Mesendoderm (in vitro differentiated cells): ENCODE results near the gene KCTD15.

Experiments used
- DNase-seq: peaks from one replicate; pipeline ENCODE4 v3.0.0; 2013
- H2AK5ac ChIP-seq: 2 replicates; pipeline ENCODE4 v1.6.1; 2013; ENCODE audit warnings: low read length, inconsistent platforms
- H2BK120ac ChIP-seq: 2 replicates; pipeline ENCODE4 v1.6.1; 2013; ENCODE audit warnings: low read depth, mild to moderate bottlenecking, low read length, moderate library complexity, mixed read lengths
- H2BK15ac ChIP-seq: replicated peaks from 2 replicates; pipeline ENCODE4 v1.6.1; 2013; ENCODE audit warnings: low read depth, mild to moderate bottlenecking, moderate library complexity
- H2BK5ac ChIP-seq: 2 replicates; pipeline ENCODE4 v1.6.1; 2013; ENCODE audit warnings: low read length, inconsistent platforms
- H3K18ac ChIP-seq: 2 replicates; pipeline ENCODE4 v1.6.1; 2013; ENCODE audit warnings: mild to moderate bottlenecking, low read length, mixed read lengths
- H3K23ac ChIP-seq: one replicate; pipeline ENCODE4 v1.6.1; 2013; ENCODE audit warnings: low read length
- H3K27ac ChIP-seq: 2 replicates; pipeline ENCODE4 v1.5.1; 2013; ENCODE audit warnings: low read depth, mild to moderate bottlenecking, inconsistent platforms, low read length, moderate library complexity
- H3K27me3 ChIP-seq: 2 replicates; pipeline ENCODE4 v1.6.1; 2013; ENCODE audit warnings: low read length, control low read depth, mild to moderate bottlenecking, inconsistent platforms; ENCODE audit not compliant: insufficient read depth, poor library complexity
- H3K36me3 ChIP-seq: 2 replicates; pipeline ENCODE4 v1.6.1; 2013; ENCODE audit warnings: low read length, inconsistent platforms; ENCODE audit not compliant: control insufficient read depth, insufficient read depth
- H3K4ac ChIP-seq: one replicate; pipeline ENCODE4 v1.6.1; 2013; ENCODE audit warnings: low read depth, mild to moderate bottlenecking, low read length, moderate library complexity
- H3K4me1 ChIP-seq: 2 replicates; pipeline ENCODE4 v1.6.1; 2013; ENCODE audit warnings: low read depth, low read length, inconsistent platforms; ENCODE audit not compliant: control insufficient read depth
- H3K4me2 ChIP-seq: 2 replicates; pipeline ENCODE4 v1.6.1; 2013; ENCODE audit warnings: low read length
- H3K4me3 ChIP-seq: 2 replicates; pipeline ENCODE4 v1.5.1; 2013; ENCODE audit warnings: mild to moderate bottlenecking, low read length
- H3K56ac ChIP-seq: one replicate; pipeline ENCODE4 v1.6.1; 2013; ENCODE audit warnings: low read length
- H3K79me1 ChIP-seq: 2 replicates; pipeline ENCODE4 v1.6.1; 2013; ENCODE audit warnings: low read length, inconsistent platforms
- H3K79me2 ChIP-seq: 2 replicates; pipeline ENCODE4 v1.6.1; 2013; ENCODE audit warnings: mild to moderate bottlenecking, low read length; ENCODE audit not compliant: control insufficient read depth, insufficient read depth
- H3K9ac ChIP-seq: 2 replicates; pipeline ENCODE4 v1.6.1; 2013; ENCODE audit warnings: low read length, inconsistent platforms
- H4K5ac ChIP-seq: one replicate; pipeline ENCODE4 v1.6.1; 2013; ENCODE audit warnings: low read length
- H4K8ac ChIP-seq: one replicate; pipeline ENCODE4 v1.6.1; 2013; ENCODE audit warnings: low read depth, mild to moderate bottlenecking, control low read depth, low read length, moderate library complexity
- WGBS: extraction: QIAGEN DNeasy Blood & Tissue Kit; methylation state at CpG from one replicate; pipeline ENCODE4 v1.1.7; 2013; ENCODE audit warnings: low lambda C conversion rate, missing lambda C conversion rate; ENCODE audit not compliant: insufficient coverage; ENCODE audit errors: extremely low coverage; 5-methylcytosine and 5-hydroxymethylcytosine counted together

Gene KCTD15

DNA sequence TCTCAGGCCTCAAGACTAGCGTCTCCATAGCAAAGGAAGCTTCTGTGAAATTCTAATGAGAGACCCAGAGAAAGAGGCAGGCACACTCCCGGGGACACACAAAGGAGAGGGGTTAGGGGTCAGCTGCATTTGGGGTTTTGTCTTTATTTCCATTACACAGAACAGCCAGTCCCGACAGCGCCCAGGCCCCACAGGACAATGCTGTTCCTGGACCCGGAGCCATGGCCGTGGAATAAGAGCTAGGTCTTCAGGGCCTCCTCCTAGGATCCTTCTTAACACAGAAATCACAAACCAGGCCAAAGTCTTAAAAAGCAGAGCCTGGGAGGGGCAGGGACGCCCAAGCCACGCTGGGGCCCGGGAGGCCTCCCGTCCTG is 22.8 kb downstream of the KCTD15 start:
- peak overlapping the region; percentile 72 for H3K9ac ChIP-seq
- H3K23ac ChIP-seq = peak overlapping the region; percentile 97
- H4K5ac ChIP-seq = no peak overlapping the region
- H3K79me2 ChIP-seq = no peaks in the 10 kb centered on the region
- no peak overlapping the region for H3K4me3 ChIP-seq
- H2BK5ac ChIP-seq = no peak overlapping the region
- no peaks in the 10 kb centered on the region for H3K79me1 ChIP-seq
- peak overlapping the region; percentile 82 for H3K56ac ChIP-seq
- no CpG with 5 or more reads among the region's 10 CpGs for WGBS
- H4K8ac ChIP-seq = no peak overlapping the region
- H3K4ac ChIP-seq = no peak overlapping the region
- no peak overlapping the region for H2AK5ac ChIP-seq
- no peaks in the 10 kb centered on the region for H3K36me3 ChIP-seq
- no peak overlapping the region for H2BK15ac ChIP-seq
- H3K27ac ChIP-seq = no peak overlapping the region
- H3K27me3 ChIP-seq = no peaks in the 10 kb centered on the region
- H3K18ac ChIP-seq = no peak overlapping the region
- H3K4me1 ChIP-seq = no peaks in the 10 kb centered on the region
- no peak overlapping the region for H2BK120ac ChIP-seq
- no peak for DNase-seq
- peak overlapping the region; percentile 96 for H3K4me2 ChIP-seq

GRCh38 chr19:33819880-33820781 is 23.5 kb downstream of the KCTD15 start:
- Histone ChIP-seq H3K79me2 (no peaks in the 10 kb centered on the region), H4K5ac (no peak overlapping the region), H2BK120ac (no peak overlapping the region), H3K9ac (peak overlapping the region; percentile 72), H3K27me3 (no peaks in the 10 kb centered on the region), H3K18ac (peak overlapping the region; percentile 31), H3K56ac (peak overlapping the region; percentile 82), H2BK5ac (no peak overlapping the region), H2BK15ac (no peak overlapping the region), H3K4me2 (peak overlapping the region; percentile 96), H3K4ac (no peak overlapping the region), H3K79me1 (no peaks in the 10 kb centered on the region), H3K4me3 (peak overlapping the region; percentile 39), H4K8ac (no peak overlapping the region), H3K4me1 (no peaks in the 10 kb centered on the region), H2AK5ac (no peak overlapping the region), H3K23ac (peak overlapping the region; percentile 97), H3K27ac (no peak overlapping the region), H3K36me3 (no peaks in the 10 kb centered on the region)
- no CpG with 5 or more reads among the region's 61 CpGs for WGBS
- peak; percentile 73 for DNase-seq

GRCh38 chr19:33821871-33822270 is 25.2 kb downstream of the KCTD15 start:
- Histone ChIP-seq H3K56ac (no peak overlapping the region), H2BK5ac (no peak overlapping the region), H3K4me3 (no peak overlapping the region), H3K4ac (no peak overlapping the region), H3K23ac (no peak overlapping the region), H3K9ac (no peak overlapping the region), H4K8ac (no peak overlapping the region), H3K4me1 (no peaks in the 10 kb centered on the region), H3K27me3 (no peaks in the 10 kb centered on the region), H2AK5ac (no peak overlapping the region), H4K5ac (no peak overlapping the region), H3K36me3 (no peaks in the 10 kb centered on the region), H3K79me1 (no peaks in the 10 kb centered on the region), H2BK120ac (no peak overlapping the region), H3K4me2 (no peak overlapping the region), H3K18ac (no peak overlapping the region), H3K79me2 (no peaks in the 10 kb centered on the region), H2BK15ac (no peak overlapping the region), H3K27ac (no peak overlapping the region)
- no peak for DNase-seq
- WGBS = no CpG with 5 or more reads among the region's 2 CpGs

DNA sequence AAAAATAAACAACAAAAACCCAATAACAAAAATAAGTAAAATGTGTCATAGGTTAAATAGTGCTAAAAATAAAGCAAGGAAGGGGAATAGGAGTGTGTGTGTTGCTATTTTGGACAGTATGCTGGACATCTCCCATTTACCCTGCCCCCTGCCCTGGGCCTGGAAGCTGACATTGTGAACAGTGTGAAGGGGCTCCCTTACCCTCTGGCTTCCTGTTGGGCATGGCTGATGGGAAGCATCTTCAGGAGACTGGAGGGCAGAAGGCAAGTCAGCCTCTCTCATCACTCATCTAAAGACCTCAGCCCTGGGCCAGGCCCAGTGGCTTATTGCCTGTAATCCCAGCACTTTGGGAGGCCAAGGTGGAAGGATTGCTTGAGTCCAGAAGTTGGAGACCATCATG is 26.7 kb downstream of the KCTD15 start:
- Histone ChIP-seq H3K4ac (no peak overlapping the region), H3K4me2 (no peak overlapping the region), H2AK5ac (no peak overlapping the region), H3K56ac (no peak overlapping the region), H3K4me1 (no peaks in the 10 kb centered on the region), H3K23ac (no peak overlapping the region), H3K79me1 (no peaks in the 10 kb centered on the region), H3K79me2 (no peaks in the 10 kb centered on the region), H3K36me3 (no peaks in the 10 kb centered on the region), H2BK15ac (no peak overlapping the region), H2BK5ac (no peak overlapping the region), H3K27me3 (no peaks in the 10 kb centered on the region), H2BK120ac (no peak overlapping the region), H3K4me3 (no peak overlapping the region), H3K18ac (no peak overlapping the region), H4K5ac (no peak overlapping the region), H3K27ac (no peak overlapping the region), H4K8ac (no peak overlapping the region), H3K9ac (no peak overlapping the region)
- no peak for DNase-seq

- H3K79me2 ChIP-seq = no peaks in the 10 kb centered on the region
- no peak overlapping the region for H3K4me2 ChIP-seq
- H4K5ac ChIP-seq = no peak overlapping the region
- no peak overlapping the region for H3K23ac ChIP-seq
- H3K18ac ChIP-seq = no peak overlapping the region
- no peak overlapping the region for H2BK15ac ChIP-seq
- no peak overlapping the region for H3K4me3 ChIP-seq
- H2AK5ac ChIP-seq = no peak overlapping the region
- H3K79me1 ChIP-seq = no peaks in the 10 kb centered on the region
- H2BK5ac ChIP-seq = no peak overlapping the region
- no CpG with 5 or more reads among the region's 6 CpGs for WGBS
- no peaks in the 10 kb centered on the region for H3K27me3 ChIP-seq
- H3K4ac ChIP-seq = no peak overlapping the region
- no peak overlapping the region for H4K8ac ChIP-seq
- no peaks in the 10 kb centered on the region for H3K4me1 ChIP-seq
- H3K27ac ChIP-seq = no peak overlapping the region
- H3K56ac ChIP-seq = no peak overlapping the region
- no peaks in the 10 kb centered on the region for H3K36me3 ChIP-seq
- H2BK120ac ChIP-seq = no peak overlapping the region
- no peak overlapping the region for H3K9ac ChIP-seq
- no peak for DNase-seq
These were observed 28.9 kb downstream of the KCTD15 start for GRCh38 chr19:33825556-33825955.

- Histone ChIP-seq H3K4me2 (no peak overlapping the region), H4K8ac (no peak overlapping the region), H3K79me2 (no peaks in the 10 kb centered on the region), H2BK120ac (no peak overlapping the region), H3K27me3 (no peaks in the 10 kb centered on the region), H3K79me1 (no peaks in the 10 kb centered on the region), H3K23ac (no peak overlapping the region), H3K4me1 (no peaks in the 10 kb centered on the region), H3K4ac (no peak overlapping the region), H3K4me3 (no peak overlapping the region), H2AK5ac (no peak overlapping the region), H3K36me3 (no peaks in the 10 kb centered on the region), H2BK5ac (no peak overlapping the region), H4K5ac (no peak overlapping the region), H3K56ac (no peak overlapping the region), H3K18ac (no peak overlapping the region), H2BK15ac (no peak overlapping the region), H3K9ac (no peak overlapping the region), H3K27ac (no peak overlapping the region)
- WGBS = no CpG with 5 or more reads among the region's 7 CpGs
- no peak for DNase-seq
These were observed 29.9 kb downstream of the KCTD15 start for GRCh38 chr19:33826521-33826920.
